K562 (cell line): ENCODE data around the gene PLCB4. TPM values are rescaled to one million over a fixed set of nuclear protein-coding genes. Genes with fewer than 3 reads are reported as not detected.

Experiments used
- ARID1B ChIP-seq: fragments of 450-650 bp; IDR thresholded peaks from 2 replicates; pipeline ENCODE4 v1.6.1; 2016; ENCODE audit warnings: antibody characterized with exemption, mild to moderate bottlenecking, inconsistent platforms
- CBFA2T3 ChIP-seq: fragments of 450-650 bp; IDR thresholded peaks from 2 replicates; pipeline ENCODE4 v1.6.1; 2017
- DMBX1 ChIP-seq: fragments of 250-450 bp; sonication (Bioruptor Pico); IDR thresholded peaks from 2 replicates; pipeline ENCODE4 v1.8.0; 2022; ENCODE audit warnings: inconsistent platforms, mild to moderate bottlenecking, moderate library complexity, borderline replicate concordance
- DPF2 ChIP-seq: fragments of 450-650 bp; IDR thresholded peaks from 2 replicates; pipeline ENCODE4 v1.6.1; 2016
- EP300 ChIP-seq: IDR thresholded peaks from 2 replicates; pipeline ENCODE4 v1.6.1; 2012; ENCODE audit warnings: low read length, improper control_type of control experiment
- ESRRB ChIP-seq: fragments of 250-450 bp; sonication (Bioruptor Pico); IDR thresholded peaks from 2 replicates; pipeline ENCODE4 v1.5.0; 2020; ENCODE audit warnings: mild to moderate bottlenecking, moderate library complexity, borderline replicate concordance
- MTA2 ChIP-seq: fragments of 450-650 bp; IDR thresholded peaks from 2 replicates; pipeline ENCODE4 v1.6.1; 2016; ENCODE audit warnings: low read depth
- NCOA1 ChIP-seq: fragments of 450-650 bp; IDR thresholded peaks from 2 replicates; pipeline ENCODE4 v1.6.1; 2016; ENCODE audit warnings: low read depth
- POLR3G ChIP-seq: IDR thresholded peaks from 2 replicates; pipeline ENCODE4 v1.6.1; 2011; ENCODE audit not compliant: insufficient read length, insufficient replicate concordance; ENCODE audit errors: extremely low read depth
- RBFOX2 ChIP-seq: fragments of 200-400 bp; formaldehyde crosslinking; IDR thresholded peaks from 2 replicates; pipeline ENCODE4 v1.6.1; 2017; ENCODE audit warnings: low read depth, mild to moderate bottlenecking, low read length, moderate library complexity
- TCF3 ChIP-seq: sonication (generic); formaldehyde crosslinking; IDR thresholded peaks from 2 replicates; pipeline ENCODE4 v1.4.0; 2020; ENCODE audit warnings: mild to moderate bottlenecking, missing genetic modification reagents
- TCF7L2 ChIP-seq: fragments of 150-350 bp; IDR thresholded peaks from 2 replicates; pipeline ENCODE4 v1.6.1; 2016; ENCODE audit warnings: low read depth, mild to moderate bottlenecking, low read length, moderate library complexity
- TEAD4 ChIP-seq, 2 experiments: sonication (generic) in 1 of 2; formaldehyde crosslinking in 1 of 2; IDR thresholded peaks; 2 replicates each; pipeline versions ENCODE4 v1.6.1 to v1.8.0; 2012 to 2022; ENCODE audit warnings: borderline replicate concordance in 1 of 2, inconsistent platforms in 1 of 2, low read length in 1 of 2, mild to moderate bottlenecking in 1 of 2, missing genetic modification reagents in 1 of 2
- YY1 ChIP-seq, 3 experiments: IDR thresholded peaks; 2 replicates each; pipeline ENCODE4 v1.6.1; 2011; ENCODE audit warnings: low read length in 2 of 3, mild to moderate bottlenecking in 2 of 3, moderate library complexity in 2 of 3, borderline replicate concordance in 1 of 3, control low read depth in 1 of 3, low read depth in 1 of 3; ENCODE audit not compliant: insufficient read depth in 3 of 3, insufficient replicate concordance in 2 of 3, control insufficient read depth in 1 of 3, insufficient read length in 1 of 3; ENCODE audit errors: extremely low read depth in 1 of 3
- ZBTB7A ChIP-seq: IDR thresholded peaks from 2 replicates; pipeline ENCODE4 v1.6.1; 2011; ENCODE audit warnings: low read depth, mild to moderate bottlenecking, low read length, moderate library complexity, borderline replicate concordance; ENCODE audit not compliant: control insufficient read depth
- ZNF57 ChIP-seq: fragments of 450-650 bp; formaldehyde crosslinking; IDR thresholded peaks from 2 replicates; pipeline ENCODE4 v1.4.0; 2020; ENCODE audit warnings: mild to moderate bottlenecking, moderate library complexity
- ZNF589 ChIP-seq: fragments of 200-800 bp; sonication (Bioruptor generic); IDR thresholded peaks from 2 replicates; pipeline ENCODE4 v1.6.1; 2016; ENCODE audit warnings: low read depth, missing genetic modification characterization, missing compliant biosample characterization
- polyA plus RNA-seq, 8 experiments: library from polyadenylated mRNA; depleted of rRNA in 4 of 8; stranded (reverse) in 5 of 8; unstranded in 3 of 8; fragments of >200 nt; fragmentation: Nextera tagmentation in 2 of 8; fragmentation: Illumina TruSeq in 1 of 8; extraction: Ambion mirVana in 2 of 8; extraction: Trizol in 1 of 8; gene quantifications; 2 replicates each; pipeline versions ENCODE4 v1.2.1 to v1.2.3, GENCODE V29; 2011 to 2014; ENCODE audit warnings: inconsistent platforms in 1 of 8, missing spikeins in 1 of 8
- total RNA-seq, 7 experiments: library from RNA; depleted of rRNA in 6 of 7; stranded (reverse); fragments of >200 nt in 6 of 7; fragmentation: Illumina TruSeq in 2 of 7; extraction: Trizol in 2 of 7; gene quantifications; 2 replicates each; pipeline versions ENCODE4 v1.2.1 to v1.2.3, GENCODE V29; 2011 to 2021; ENCODE audit warnings: low replicate concordance in 1 of 7
- TF ChIP-seq, protein P1 (sequence below): sonication (generic); IDR thresholded peaks from 2 replicates; pipeline ENCODE4 v1.6.1; 2016
- TF ChIP-seq, protein P2 (sequence below): fragments of 250-450 bp; sonication (Bioruptor Pico); IDR thresholded peaks from 2 replicates; pipeline ENCODE4 v1.8.0; 2021; ENCODE audit warnings: borderline replicate concordance, mild to moderate bottlenecking, moderate library complexity; ENCODE audit not compliant: poor library complexity, severe bottlenecking
- TF ChIP-seq, protein P3 (sequence below): fragments of 450-650 bp; IDR thresholded peaks from 2 replicates; pipeline ENCODE4 v1.6.1; 2016; ENCODE audit warnings: antibody characterized with exemption

The PLCB4 gene
- total and polyA plus RNA-seq, 9 of the 15 experiments (the other 6 are each of a cell fraction or from before 2014, with no cell fraction given): 0.20 to 2.9 (median 0.52) TPM

DNA sequence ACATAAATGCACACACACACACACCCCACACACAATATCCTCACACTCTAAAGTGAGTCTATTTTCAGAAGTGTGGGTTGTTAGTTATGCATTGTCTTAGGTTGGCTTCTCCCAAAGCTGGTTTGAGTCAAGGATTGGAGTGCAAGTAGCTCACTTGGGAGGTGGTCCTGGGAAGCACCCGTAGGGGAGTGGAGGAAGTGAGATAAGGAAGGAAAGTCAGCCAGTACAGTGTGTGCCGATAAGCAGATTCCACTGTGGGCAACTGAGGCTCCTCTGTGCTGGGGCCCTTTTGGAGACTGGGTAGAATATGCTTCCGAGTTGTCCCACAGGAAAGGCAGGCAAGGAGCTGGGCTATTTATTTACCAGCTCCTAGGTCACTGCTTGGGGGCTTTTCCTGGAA is 67.2 kb downstream of the PLCB4 start (continued):
- TF ChIP-seq TEAD4 (IDR thresholded peaks at IDR 0.05; ENCODE audit: low read length) (peak; percentile 47; the same call in 1 of the 2 replicates), TEAD4 (CRISPR knock-in tag; IDR thresholded peaks at IDR 0.05; ENCODE audit: borderline replicate concordance) (no peak), EP300 (peak; percentile 72), MTA2 (peak; percentile 27; the same call in 1 of the 2 replicates), TCF3 (CRISPR knock-in tag) (peak; percentile 49), ZNF589 (CRISPR knock-in tag) (no peak), ESRRB (CRISPR knock-in tag) (no peak), NCOA1 (no peak), YY1 (IDR thresholded peaks at IDR 0.05; ENCODE audit: borderline replicate concordance in 1 of 3, control insufficient read depth in 1 of 3, extremely low read depth in 1 of 3, insufficient read depth in 3 of 3, insufficient read length in 1 of 3, insufficient replicate concordance in 2 of 3, low read depth in 1 of 3, low read length in 2 of 3) (no peak), DMBX1 (CRISPR knock-in tag) (peak; percentile 18; the same call in 1 of the 2 replicates), TCF7L2 (no peak), POLR3G (no peak), RBFOX2 (no peak), CBFA2T3 (peak; percentile 76), ZNF57 (CRISPR knock-in tag) (no peak), DPF2 (peak; percentile 59), ARID1B (peak; percentile 82), ZBTB7A (peak; percentile 46; the same call in 1 of the 2 replicates)
- TF ChIP-seq, protein P1, sequence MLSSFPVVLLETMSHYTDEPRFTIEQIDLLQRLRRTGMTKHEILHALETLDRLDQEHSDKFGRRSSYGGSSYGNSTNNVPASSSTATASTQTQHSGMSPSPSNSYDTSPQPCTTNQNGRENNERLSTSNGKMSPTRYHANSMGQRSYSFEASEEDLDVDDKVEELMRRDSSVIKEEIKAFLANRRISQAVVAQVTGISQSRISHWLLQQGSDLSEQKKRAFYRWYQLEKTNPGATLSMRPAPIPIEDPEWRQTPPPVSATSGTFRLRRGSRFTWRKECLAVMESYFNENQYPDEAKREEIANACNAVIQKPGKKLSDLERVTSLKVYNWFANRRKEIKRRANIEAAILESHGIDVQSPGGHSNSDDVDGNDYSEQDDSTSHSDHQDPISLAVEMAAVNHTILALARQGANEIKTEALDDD: peak; percentile 49; the same call in 1 of the 2 replicates
- TF ChIP-seq, protein P2, sequence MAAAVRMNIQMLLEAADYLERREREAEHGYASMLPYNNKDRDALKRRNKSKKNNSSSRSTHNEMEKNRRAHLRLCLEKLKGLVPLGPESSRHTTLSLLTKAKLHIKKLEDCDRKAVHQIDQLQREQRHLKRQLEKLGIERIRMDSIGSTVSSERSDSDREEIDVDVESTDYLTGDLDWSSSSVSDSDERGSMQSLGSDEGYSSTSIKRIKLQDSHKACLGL (CRISPR knock-in tag): no peak
- TF ChIP-seq, protein P3, sequence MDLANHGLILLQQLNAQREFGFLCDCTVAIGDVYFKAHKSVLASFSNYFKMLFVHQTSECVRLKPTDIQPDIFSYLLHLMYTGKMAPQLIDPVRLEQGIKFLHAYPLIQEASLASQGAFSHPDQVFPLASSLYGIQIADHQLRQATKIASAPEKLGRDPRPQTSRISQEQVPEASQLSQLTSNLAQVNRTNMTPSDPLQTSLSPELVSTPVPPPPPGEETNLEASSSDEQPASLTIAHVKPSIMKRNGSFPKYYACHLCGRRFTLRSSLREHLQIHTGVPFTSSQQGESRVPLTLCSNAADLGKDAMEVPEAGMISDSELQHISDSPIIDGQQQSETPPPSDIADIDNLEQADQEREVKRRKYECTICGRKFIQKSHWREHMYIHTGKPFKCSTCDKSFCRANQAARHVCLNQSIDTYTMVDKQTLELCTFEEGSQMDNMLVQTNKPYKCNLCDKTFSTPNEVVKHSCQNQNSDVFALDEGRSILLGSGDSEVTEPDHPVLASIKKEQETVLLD: 0 out of 2 replicates have a peak, but pooled peaks have one; percentile 25
